Thyroid gland (tissue), 4 donors: ENCODE results near the gene MED25. TPM values are rescaled to one million over a fixed set of nuclear protein-coding genes. Genes with fewer than 3 reads are reported as not detected.
A peak's percentile ranks its signal among the peaks of the same experiment; 100 is the strongest.

Source experiments
- DNase-seq, 2 donors: peaks; one replicate each; pipeline ENCODE4 v3.0.0-alpha.2; 2019
- H3K27ac ChIP-seq, 3 donors: fragments of 200-600 bp; sonication (generic); 1 replicate in 2 of 3; 2 replicates in 1 of 3; pipeline ENCODE4 v1.5.1; 2016 to 2019; ENCODE audit warnings: mild to moderate bottlenecking in 1 of 3, moderate library complexity in 1 of 3
- H3K27me3 ChIP-seq: fragments of 200-600 bp; sonication (generic); one replicate; pipeline ENCODE4 v1.5.1; 2019
- H3K36me3 ChIP-seq, 2 donors: fragments of 200-600 bp; sonication (generic); one replicate each; pipeline ENCODE4 v1.5.1; 2016 to 2019
- H3K4me1 ChIP-seq, 2 donors: fragments of 200-600 bp; sonication (generic); one replicate each; pipeline ENCODE4 v1.5.1; 2017 to 2019
- H3K4me3 ChIP-seq, 3 donors: fragments of 200-600 bp; sonication (generic); replicated peaks in 1 of 3; 1 replicate in 2 of 3; 2 replicates in 1 of 3; pipeline ENCODE4 v1.5.1; 2016; ENCODE audit warnings: mild to moderate bottlenecking in 1 of 3
- H3K9me3 ChIP-seq: fragments of 200-600 bp; sonication (generic); one replicate; pipeline ENCODE4 v1.5.1; 2017
- POLR2A ChIP-seq, 2 donors: fragments of 450-650 bp; IDR thresholded peaks; one replicate each; pipeline ENCODE4 v1.6.1; 2017; ENCODE audit warnings: antibody characterized with exemption in 2 of 2, mild to moderate bottlenecking in 2 of 2, moderate library complexity in 1 of 2
- WGBS, 2 donors: methylation state at CpG; one replicate each; pipeline ENCODE4 v1.1.5; 2017; 5-methylcytosine and 5-hydroxymethylcytosine counted together
- intact Hi-C: fragments of 100-400 bp; cut with DNase I; formaldehyde crosslinking; loops from one replicate; pipeline ENCODE4 v1.15.1; 2023
- total RNA-seq, 4 donors: library from RNA; depleted of rRNA; stranded (reverse); fragments of >200 nt; gene quantifications; one replicate each; pipeline ENCODE4 v1.2.3, GENCODE V29; 2016
- TF ChIP-seq, protein P1 (sequence below), 6 experiments: fragments of 200-600 bp in 3 of 6; fragments of 450-650 bp in 3 of 6; sonication (generic) in 3 of 6; IDR thresholded peaks; one replicate each; pipeline ENCODE4 v1.5.1; 2016 to 2019; ENCODE audit warnings: antibody characterized with exemption in 6 of 6, mild to moderate bottlenecking in 2 of 6, inconsistent platforms in 1 of 6, moderate library complexity in 1 of 6

MED25 gene
- total RNA-seq, 4 donors from 2014 or later: 42.6 to 50.2 (median 44.9) TPM

DNA sequence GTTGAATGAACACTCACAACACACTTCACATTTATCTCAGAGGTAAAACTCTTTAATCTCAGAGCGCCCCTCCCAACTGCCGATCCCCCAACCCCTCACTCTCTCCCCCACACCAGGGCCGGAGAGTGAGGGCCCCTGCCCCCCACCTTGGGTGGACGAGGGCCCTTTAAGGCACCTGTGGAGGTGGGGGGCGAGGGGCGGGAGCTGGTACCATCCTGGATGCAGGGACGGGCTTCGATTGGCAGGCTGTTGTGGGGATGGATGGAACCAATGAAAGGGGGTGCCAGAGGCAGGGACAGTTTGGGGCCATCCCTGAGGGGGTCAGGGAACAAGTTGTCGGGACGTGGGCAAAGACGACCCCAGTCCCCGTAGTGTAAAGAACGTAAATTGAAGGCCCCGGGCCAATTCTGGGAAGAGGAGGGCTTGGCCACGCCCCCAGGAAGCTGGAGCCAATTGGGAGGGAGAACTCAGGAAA, 51.0 kb downstream of the MED25 start:
- H3K4me3 ChIP-seq: peak overlapping the region in 1 of 3 donors; percentile 22
- intact Hi-C loops: no loop called here
- 4% methylated on average over 15 of the region's 15 CpGs for WGBS, 2 donors
- no peak for DNase-seq
- no peaks in the 10 kb centered on the region for H3K9me3 ChIP-seq
- peaks cover 3 to 10% of the 10 kb centered on the region in 2 donors for H3K36me3 ChIP-seq
- TF ChIP-seq POLR2A (IDR thresholded peaks at IDR 0.05): no peak
- TF ChIP-seq, protein P1, sequence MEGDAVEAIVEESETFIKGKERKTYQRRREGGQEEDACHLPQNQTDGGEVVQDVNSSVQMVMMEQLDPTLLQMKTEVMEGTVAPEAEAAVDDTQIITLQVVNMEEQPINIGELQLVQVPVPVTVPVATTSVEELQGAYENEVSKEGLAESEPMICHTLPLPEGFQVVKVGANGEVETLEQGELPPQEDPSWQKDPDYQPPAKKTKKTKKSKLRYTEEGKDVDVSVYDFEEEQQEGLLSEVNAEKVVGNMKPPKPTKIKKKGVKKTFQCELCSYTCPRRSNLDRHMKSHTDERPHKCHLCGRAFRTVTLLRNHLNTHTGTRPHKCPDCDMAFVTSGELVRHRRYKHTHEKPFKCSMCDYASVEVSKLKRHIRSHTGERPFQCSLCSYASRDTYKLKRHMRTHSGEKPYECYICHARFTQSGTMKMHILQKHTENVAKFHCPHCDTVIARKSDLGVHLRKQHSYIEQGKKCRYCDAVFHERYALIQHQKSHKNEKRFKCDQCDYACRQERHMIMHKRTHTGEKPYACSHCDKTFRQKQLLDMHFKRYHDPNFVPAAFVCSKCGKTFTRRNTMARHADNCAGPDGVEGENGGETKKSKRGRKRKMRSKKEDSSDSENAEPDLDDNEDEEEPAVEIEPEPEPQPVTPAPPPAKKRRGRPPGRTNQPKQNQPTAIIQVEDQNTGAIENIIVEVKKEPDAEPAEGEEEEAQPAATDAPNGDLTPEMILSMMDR (IDR thresholded peaks at IDR 0.05): no peak
- no peaks in the 10 kb centered on the region for H3K27me3 ChIP-seq
- peaks cover 22 to 48% of the 10 kb centered on the region in 2 donors for H3K4me1 ChIP-seq
- peak overlapping the region; percentile 31 to 95 (median 89) for H3K27ac ChIP-seq

DNA sequence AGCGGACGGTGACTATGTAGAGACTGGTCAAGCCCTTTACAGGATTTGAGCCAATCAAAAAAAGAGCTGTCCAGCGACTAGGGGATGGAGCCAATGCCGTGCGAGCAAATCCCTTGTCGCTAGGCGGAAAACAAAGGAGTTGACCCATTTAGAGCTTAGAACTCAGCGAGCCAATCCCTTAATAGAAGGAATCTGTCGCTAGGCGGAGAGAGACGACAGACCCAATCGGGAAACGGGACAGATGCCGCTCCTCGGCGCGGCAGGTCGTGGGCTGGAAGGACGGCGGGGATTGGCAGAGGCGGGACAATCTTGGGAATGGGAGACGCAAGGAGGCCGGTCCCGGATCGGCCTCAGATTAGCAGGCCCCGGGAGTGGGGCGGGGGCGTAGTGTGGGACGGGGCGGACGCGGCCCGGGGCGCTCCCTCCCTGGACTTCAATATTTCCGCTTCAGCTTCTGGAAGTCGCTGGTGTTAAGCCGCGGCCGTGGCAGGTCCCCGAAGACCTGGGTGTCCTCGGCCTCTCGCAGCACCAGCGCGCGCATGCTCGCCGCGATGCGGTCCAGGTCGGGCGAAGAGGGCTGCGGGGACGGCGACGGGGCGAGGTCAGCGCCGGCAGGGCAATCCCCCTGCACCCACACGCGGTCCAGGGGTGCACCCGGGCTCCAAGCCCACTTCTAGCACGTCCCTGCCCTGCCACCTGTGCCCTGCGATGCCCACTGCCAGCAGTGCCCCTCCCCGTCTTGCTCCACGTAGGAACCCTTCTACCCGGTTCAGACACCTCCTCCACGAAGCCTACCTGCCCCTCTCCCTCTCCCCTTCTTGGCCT, 51.6 kb downstream of the MED25 start:
- H3K27ac ChIP-seq: peak overlapping the region; percentile 85 to 89 (median 87)
- H3K4me3 ChIP-seq: peak overlapping the region; percentile 38 to 55 (median 48)
- intact Hi-C loops: loop anchor here (10.0 kb wide), 1 partner anchor 105 kb away; the partner anchor contains the start of genes AP2A1 and TSKS
- no peaks in the 10 kb centered on the region for H3K27me3 ChIP-seq
- H3K4me1 ChIP-seq: peaks cover 22 to 46% of the 10 kb centered on the region in 2 donors
- WGBS, 2 donors: 1% methylated on average over 27 to 37 of the region's 67 CpGs
- DNase-seq: peak; percentile 96
- peaks cover 3 to 7% of the 10 kb centered on the region in 2 donors for H3K36me3 ChIP-seq
- TF ChIP-seq, protein P1 (IDR thresholded peaks at IDR 0.05): no peak
- TF ChIP-seq POLR2A (IDR thresholded peaks at IDR 0.05): peak in 1 of 2 donors; percentile 83
- H3K9me3 ChIP-seq: no peaks in the 10 kb centered on the region

DNA sequence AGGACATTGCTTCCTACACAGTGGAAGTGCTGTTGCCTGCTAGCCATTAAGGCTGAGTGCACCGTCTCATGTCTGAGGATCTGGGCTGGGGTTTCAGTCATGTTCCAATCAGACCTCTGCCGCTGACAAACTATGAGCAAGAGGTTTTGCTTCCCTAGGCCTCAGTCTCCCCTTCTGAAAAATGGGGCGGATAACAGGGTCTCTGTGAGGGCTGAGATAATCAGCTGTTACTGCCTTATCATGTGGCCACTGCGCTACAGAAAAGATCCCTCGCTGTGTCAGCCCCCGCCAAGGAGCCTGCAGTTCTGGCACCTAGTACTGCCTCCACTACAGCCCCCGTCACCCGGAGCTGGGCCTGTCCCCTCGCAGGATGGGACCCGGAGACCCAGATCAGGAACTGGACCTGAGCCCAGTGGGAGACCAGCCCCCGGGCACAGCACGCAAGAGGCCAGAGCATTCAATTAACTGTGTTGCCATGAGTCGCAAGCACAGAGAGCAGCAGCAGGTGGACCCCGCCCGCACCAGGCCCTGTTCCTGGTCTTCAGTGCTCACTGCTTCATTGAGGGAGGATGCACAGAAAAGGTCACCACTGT, 52.3 kb downstream of the MED25 start:
- Histone ChIP-seq H3K27me3 (no peaks in the 10 kb centered on the region), H3K36me3 (peaks cover 3 to 7% of the 10 kb centered on the region in 2 donors), H3K9me3 (no peaks in the 10 kb centered on the region), H3K4me3 (peak overlapping the region in 2 of 3 donors; percentile 48 to 55), H3K4me1 (peaks cover 27 to 46% of the 10 kb centered on the region in 2 donors), H3K27ac (peak overlapping the region; percentile 85 to 87 (median 86))
- DNase-seq: no peak
- TF ChIP-seq, protein P1 (IDR thresholded peaks at IDR 0.05): no peak
- TF ChIP-seq POLR2A (IDR thresholded peaks at IDR 0.05): no peak
- intact Hi-C loops: loop anchor here (10.0 kb wide), 1 partner anchor 106 kb away; the partner anchor contains the start of genes AP2A1 and TSKS
- 82 to 88% methylated on average over 6 to 12 of the region's 15 CpGs for WGBS, 2 donors

DNA sequence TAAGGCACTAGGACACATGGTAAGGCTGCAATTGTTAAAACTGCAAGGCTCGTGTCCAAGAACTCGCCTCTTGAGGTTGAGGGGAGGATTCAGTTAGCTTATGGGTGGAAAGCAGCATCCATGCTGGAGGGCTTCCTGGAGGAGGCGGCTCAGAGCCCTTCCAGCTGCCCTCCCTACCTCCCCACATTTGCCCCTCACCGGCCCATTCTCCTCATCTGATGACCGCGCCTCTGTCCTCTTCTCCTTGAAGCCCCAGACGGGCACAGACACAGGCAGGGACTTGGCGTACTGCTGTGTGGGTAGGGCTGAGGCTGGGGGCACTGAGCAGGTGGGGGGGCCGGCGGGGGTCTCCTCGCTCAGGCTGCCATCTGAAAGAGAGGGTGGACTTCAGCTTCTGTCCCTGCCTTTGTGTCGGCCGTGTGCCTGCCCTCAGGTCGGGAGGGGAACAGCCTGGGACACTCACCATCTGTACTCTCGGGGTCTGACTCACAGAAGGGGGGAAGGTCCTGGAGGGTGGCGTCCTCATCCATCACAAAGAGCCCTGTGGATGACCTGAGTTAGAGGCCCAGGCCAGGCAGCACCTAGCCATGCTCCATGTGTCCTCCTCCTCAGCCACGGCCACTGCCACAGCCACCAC, 53.4 kb downstream of the MED25 start:
- no peaks in the 10 kb centered on the region for H3K27me3 ChIP-seq
- intact Hi-C loops: loop anchor here (10.0 kb wide), 1 partner anchor 107 kb away; the partner anchor contains the start of genes AP2A1 and TSKS
- no peaks in the 10 kb centered on the region for H3K9me3 ChIP-seq
- no peak overlapping the region for H3K27ac ChIP-seq
- TF ChIP-seq, protein P1 (IDR thresholded peaks at IDR 0.05): no peak
- TF ChIP-seq POLR2A (IDR thresholded peaks at IDR 0.05): no peak
- 89 to 94% methylated on average over 12 to 17 of the region's 17 CpGs for WGBS, 2 donors
- H3K4me1 ChIP-seq: peaks cover 29 to 39% of the 10 kb centered on the region in 2 donors
- no peak overlapping the region for H3K4me3 ChIP-seq
- DNase-seq: no peak
- peaks cover 3 to 7% of the 10 kb centered on the region in 2 donors for H3K36me3 ChIP-seq
